GM23338 (cell line): Measurements from ENCODE around the gene SSTR3. TPM values are rescaled to one million over a fixed set of nuclear protein-coding genes. Genes with fewer than 3 reads are reported as not detected.

ENCODE experiments used
- ATAC-seq: fragments of 200-7000 bp; cut with Tn5 transposase; 3 replicates; pipeline ENCODE4 v1.9.1; 2020
- DNase-seq: peaks from one replicate; pipeline ENCODE4 v3.0.0-alpha.2; 2015; ENCODE audit warnings: low spot score
- H2AFZ ChIP-seq: fragments of 200-600 bp; sonication (generic); 2 replicates; pipeline ENCODE4 v1.8.0; 2016; ENCODE audit warnings: antibody characterized with exemption, mild to moderate bottlenecking, moderate library complexity
- H3F3A ChIP-seq: fragments of 200-600 bp; sonication (generic); replicated peaks from 2 replicates; pipeline ENCODE4 v1.8.0; 2017; ENCODE audit warnings: antibody characterized with exemption, mixed run types, low read depth
- H3K27ac ChIP-seq: fragments of 200-600 bp; sonication (generic); 2 replicates; pipeline ENCODE4 v1.6.1; 2016; ENCODE audit warnings: low read depth
- H3K27me3 ChIP-seq: fragments of 200-600 bp; sonication (generic); 2 replicates; pipeline ENCODE4 v1.8.0; 2016; ENCODE audit warnings: mild to moderate bottlenecking, mixed run types, moderate library complexity; ENCODE audit not compliant: insufficient read depth
- H3K36me3 ChIP-seq: fragments of 200-600 bp; sonication (generic); 2 replicates; pipeline ENCODE4 v1.8.0; 2016; ENCODE audit warnings: mild to moderate bottlenecking; ENCODE audit not compliant: insufficient read depth
- H3K4me1 ChIP-seq: fragments of 200-600 bp; sonication (generic); 2 replicates; pipeline ENCODE4 v1.8.0; 2016; ENCODE audit warnings: mild to moderate bottlenecking, moderate library complexity; ENCODE audit not compliant: insufficient read depth
- H3K4me2 ChIP-seq: fragments of 200-600 bp; sonication (generic); 2 replicates; pipeline ENCODE4 v1.7.1; 2017; ENCODE audit warnings: mixed run types
- H3K4me3 ChIP-seq: fragments of 200-600 bp; sonication (generic); 2 replicates; pipeline ENCODE4 v1.6.1; 2016; ENCODE audit warnings: mixed run types
- H3K79me2 ChIP-seq: fragments of 200-600 bp; sonication (generic); replicated peaks from 2 replicates; pipeline ENCODE4 v1.8.0; 2017; ENCODE audit warnings: mild to moderate bottlenecking; ENCODE audit not compliant: insufficient read depth
- H3K9me2 ChIP-seq: fragments of 200-600 bp; sonication (generic); 2 replicates; pipeline ENCODE4 v1.8.0; 2017; ENCODE audit not compliant: insufficient read depth
- H4K20me1 ChIP-seq: fragments of 200-600 bp; sonication (generic); replicated peaks from 2 replicates; pipeline ENCODE4 v1.8.0; 2017; ENCODE audit warnings: mild to moderate bottlenecking; ENCODE audit not compliant: insufficient read depth
- H3K27ac Mint-ChIP-seq: 2 replicates; pipeline ENCODE4 v1.8.0; 2020; ENCODE audit warnings: inconsistent platforms, mild to moderate bottlenecking, moderate library complexity, mixed read lengths
- H3K27me3 Mint-ChIP-seq: 3 replicates; pipeline ENCODE4 v1.8.0; 2022; ENCODE audit warnings: low read depth, mild to moderate bottlenecking, moderate library complexity, mixed read lengths, inconsistent platforms; ENCODE audit not compliant: insufficient read depth, poor library complexity
- H3K36me3 Mint-ChIP-seq: 3 replicates; pipeline ENCODE4 v1.8.0; 2021; ENCODE audit warnings: low read depth, mild to moderate bottlenecking, inconsistent platforms, moderate library complexity, mixed read lengths
- H3K4me1 Mint-ChIP-seq: 3 replicates; pipeline ENCODE4 v1.8.0; 2020; ENCODE audit warnings: mild to moderate bottlenecking, inconsistent platforms, mixed read lengths
- H3K4me3 Mint-ChIP-seq: 3 replicates; pipeline ENCODE4 v1.8.0; 2021; ENCODE audit warnings: moderate library complexity, mild to moderate bottlenecking, inconsistent platforms, mixed read lengths
- H3K9me3 Mint-ChIP-seq: 3 replicates; pipeline ENCODE4 v1.8.0; 2020; ENCODE audit warnings: moderate library complexity, mild to moderate bottlenecking, inconsistent platforms, mixed read lengths
- POLR2AphosphoS5 ChIP-seq: IDR thresholded peaks from 2 replicates; pipeline ENCODE4 v1.6.1; 2016; ENCODE audit warnings: antibody characterized with exemption, low read depth
- REST ChIP-seq: IDR thresholded peaks from one replicate; pipeline ENCODE4 v1.6.1; 2018; ENCODE audit warnings: antibody characterized with exemption; ENCODE audit not compliant: unreplicated experiment
- STAT1 ChIP-seq: IDR thresholded peaks from one replicate; pipeline ENCODE4 v1.6.1; 2016; ENCODE audit warnings: antibody characterized with exemption; ENCODE audit not compliant: unreplicated experiment
- ZNF114 ChIP-seq: fragments of 250-450 bp; sonication (Bioruptor Pico); IDR thresholded peaks from 2 replicates; pipeline ENCODE4 v1.5.0; 2020; ENCODE audit warnings: mild to moderate bottlenecking, moderate library complexity
- ZNF331 ChIP-seq: fragments of 250-450 bp; sonication (Bioruptor Pico); IDR thresholded peaks from 2 replicates; pipeline ENCODE4 v1.5.0; 2020; ENCODE audit warnings: low read depth, mild to moderate bottlenecking, moderate library complexity
- polyA plus RNA-seq: library from polyadenylated mRNA; unstranded; fragments of >200 nt; fragmentation: Nextera tagmentation; extraction: Ambion mirVana; gene quantifications from 2 replicates; pipeline ENCODE4 v1.2.1, GENCODE V29; 2016
- total RNA-seq: library from RNA; depleted of rRNA; stranded (reverse); fragments of >200 nt; shearing (Covaris generic); gene quantifications from 2 replicates; pipeline ENCODE4 v1.2.3, GENCODE V29; 2014

The SSTR3 gene
- total and polyA plus RNA-seq, 2 experiments from 2014 or later = 0.66 TPM; not detected in 1

GRCh38 chr22:37239336-37240239, 27.3 kb upstream of the SSTR3 start:
- no peaks in the 10 kb centered on the region for H3K36me3 ChIP-seq
- H3K27ac ChIP-seq = no peak overlapping the region
- peaks cover 7% of the 10 kb centered on the region; the same call in 1 of the 2 replicates for H3K4me1 ChIP-seq
- H3K4me2 ChIP-seq = no peak overlapping the region
- no peak overlapping the region for H3K4me3 Mint-ChIP-seq
- no peak for TF ChIP-seq ZNF331 (CRISPR knock-in tag)
- no peak for TF ChIP-seq REST
- no peak for TF ChIP-seq ZNF114 (CRISPR knock-in tag)
- no peak for TF ChIP-seq STAT1
- TF ChIP-seq POLR2AphosphoS5 = no peak
- H2AFZ ChIP-seq = no peak overlapping the region
- peaks cover 21% of the 10 kb centered on the region for H3K4me1 Mint-ChIP-seq
- H3K27ac Mint-ChIP-seq = no peak overlapping the region
- no peaks in the 10 kb centered on the region for H3K9me2 ChIP-seq
- ATAC-seq (no peak), DNase-seq (no peak)
- no peaks in the 10 kb centered on the region for H3K79me2 ChIP-seq
- no peaks in the 10 kb centered on the region for H4K20me1 ChIP-seq
- no peaks in the 10 kb centered on the region for H3F3A ChIP-seq
- H3K36me3 Mint-ChIP-seq = no peaks in the 10 kb centered on the region
- H3K4me3 ChIP-seq = no peak overlapping the region
- H3K9me3 Mint-ChIP-seq = no peaks in the 10 kb centered on the region
- no peaks in the 10 kb centered on the region for H3K27me3 ChIP-seq
- H3K27me3 Mint-ChIP-seq = peaks cover 19% of the 10 kb centered on the region

DNA sequence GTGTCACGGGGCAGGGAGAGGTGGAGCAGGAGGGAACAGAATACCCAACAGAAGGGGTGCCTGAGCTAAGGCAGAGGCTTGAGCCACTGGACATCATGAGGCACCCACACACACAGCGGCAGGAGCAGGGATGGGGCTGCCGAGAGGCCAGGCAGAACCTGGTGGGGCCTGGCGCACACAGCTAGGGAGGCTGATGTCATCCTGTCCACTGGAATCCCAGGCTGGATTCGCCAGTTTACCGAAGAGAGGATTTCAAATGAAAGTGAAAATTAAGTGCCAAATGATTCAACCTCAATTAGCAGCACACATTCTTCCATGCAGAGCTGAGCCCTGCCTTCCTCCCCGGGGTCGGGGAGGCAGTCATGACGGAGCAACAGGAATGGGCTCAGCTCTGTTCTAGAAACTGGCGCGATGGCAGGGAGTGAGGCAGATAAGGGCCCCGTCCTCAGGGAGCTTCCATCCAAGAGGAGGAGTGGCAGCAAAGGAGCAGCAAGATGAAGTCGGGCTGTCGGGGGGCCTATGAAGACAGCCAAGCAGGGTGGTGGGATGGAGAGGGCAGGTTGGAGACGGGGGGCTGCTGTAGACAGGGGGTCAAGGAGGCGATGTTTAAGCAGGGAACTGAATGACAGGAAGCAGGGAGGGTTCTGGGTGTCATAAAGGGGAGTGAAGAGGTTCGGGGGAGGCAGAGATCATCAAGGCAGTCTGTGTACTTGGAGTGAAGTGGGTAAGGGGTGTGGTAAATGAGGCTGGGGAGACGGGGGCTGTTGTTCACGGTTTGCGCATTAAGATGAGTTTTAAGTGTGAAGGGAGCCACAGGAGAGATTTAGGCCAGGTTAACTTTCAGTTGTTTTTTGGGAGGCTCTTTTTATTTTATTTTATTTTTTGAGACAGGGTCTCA, 25.3 kb upstream of the SSTR3 start:
- Mint-ChIP-seq H3K27ac (no peak overlapping the region), H3K36me3 (no peaks in the 10 kb centered on the region), H3K27me3 (peaks cover 17% of the 10 kb centered on the region), H3K4me3 (no peak overlapping the region), H3K4me1 (peaks cover 17% of the 10 kb centered on the region), H3K9me3 (no peaks in the 10 kb centered on the region)
- Histone ChIP-seq H2AFZ (no peak overlapping the region), H3K36me3 (no peaks in the 10 kb centered on the region), H3K27ac (no peak overlapping the region), H3K4me3 (no peak overlapping the region), H3F3A (no peaks in the 10 kb centered on the region), H4K20me1 (no peaks in the 10 kb centered on the region), H3K27me3 (no peaks in the 10 kb centered on the region), H3K9me2 (no peaks in the 10 kb centered on the region), H3K4me2 (no peak overlapping the region), H3K79me2 (no peaks in the 10 kb centered on the region), H3K4me1 (peaks cover 2% of the 10 kb centered on the region; the same call in 1 of the 2 replicates)
- TF ChIP-seq ZNF331 (CRISPR knock-in tag) = no peak
- no peak for TF ChIP-seq STAT1
- ATAC-seq (no peak), DNase-seq (no peak)
